ENCODE measurements around the gene COL26A1.

The COL26A1 gene

GRCh38 chr7:101373812-101374614, 11.3 kb downstream of the COL26A1 start:
- peak in 4 of 14 donors; percentile 6 to 21 (median 13) for DNase-seq

GRCh38 chr7:101374990-101375389, 12.3 kb downstream of the COL26A1 start:
- no peak for DNase-seq

GRCh38 chr7:101376601-101377000, 13.9 kb downstream of the COL26A1 start:
- no peak for DNase-seq

- peak in 1 of 14 donors; percentile 12 for DNase-seq
Measured at GRCh38 chr7:101377189-101377736, 14.6 kb downstream of the COL26A1 start.

DNA sequence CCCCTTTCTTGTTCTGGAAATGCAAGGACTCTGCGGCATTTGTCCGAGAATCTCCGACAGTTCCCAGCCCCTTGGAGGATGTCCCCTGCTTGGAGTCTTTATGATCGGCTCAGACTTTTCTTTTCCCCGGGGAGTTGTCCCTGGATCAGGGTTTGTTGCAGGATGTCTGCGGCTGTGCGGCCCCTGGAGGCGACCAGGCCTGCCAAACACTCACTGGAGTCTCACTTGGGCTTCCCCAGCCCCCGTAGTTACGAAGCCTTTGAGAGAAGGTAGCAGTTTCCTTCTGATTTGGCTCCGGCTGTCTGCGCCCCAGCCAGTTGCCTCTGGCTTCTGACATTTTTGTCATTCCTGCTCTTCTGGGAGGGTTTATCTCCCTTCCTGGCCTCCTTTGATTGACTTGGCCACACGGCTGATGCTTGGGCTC, 16.1 kb downstream of the COL26A1 start:
- DNase-seq, result no peak

DNA sequence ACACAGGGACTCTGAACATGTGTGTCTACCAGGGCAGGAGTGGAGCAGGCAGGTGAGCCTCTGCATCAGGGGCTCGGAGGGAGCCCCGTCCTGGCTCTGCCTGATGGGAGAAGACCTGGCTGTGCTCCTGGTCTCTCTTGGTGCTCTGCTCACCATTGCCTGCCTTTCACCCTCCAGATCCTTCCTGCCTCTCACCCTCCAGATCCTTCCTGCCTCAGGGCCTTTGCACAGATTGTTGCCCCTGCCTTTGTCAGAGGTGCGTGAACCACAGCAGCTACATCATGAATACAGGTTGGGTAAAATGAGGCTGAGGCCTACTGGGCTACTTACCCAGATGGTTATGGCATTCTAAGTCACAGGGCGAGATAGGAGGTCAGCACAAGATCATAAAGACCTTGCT, 16.6 kb downstream of the COL26A1 start:
- no peak for DNase-seq

DNA sequence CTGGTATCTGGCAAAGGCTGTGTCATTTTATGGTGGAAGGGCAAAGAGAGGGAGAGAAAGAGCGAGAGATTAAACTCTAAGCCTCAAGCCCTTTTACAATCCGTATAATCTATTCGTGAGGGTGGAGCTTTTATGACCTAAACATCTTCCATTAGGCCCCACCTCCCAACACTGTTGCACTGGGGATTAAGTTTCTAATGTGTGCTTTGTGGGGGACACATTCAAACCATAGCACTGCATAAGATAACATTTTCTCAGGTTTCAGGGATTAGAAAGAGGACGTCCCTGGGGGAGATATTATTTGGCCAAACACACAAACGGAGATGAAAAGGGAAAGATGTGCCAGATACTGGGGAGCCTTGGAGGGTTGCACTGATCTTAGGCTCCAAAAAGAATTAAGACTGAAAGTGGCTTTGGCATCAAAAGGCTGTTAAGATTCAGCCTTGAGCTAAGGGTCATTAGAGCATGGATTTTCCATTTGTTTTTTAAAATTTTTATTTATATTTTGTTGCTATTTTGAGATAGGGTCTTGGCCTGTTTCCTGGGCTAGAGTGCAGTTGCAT, 19.0 kb downstream of the COL26A1 start:
- no peak for DNase-seq

- no peak for DNase-seq
Measured at GRCh38 chr7:101382937-101383336, 20.3 kb downstream of the COL26A1 start.

GRCh38 chr7:101386177-101386557, 23.5 kb downstream of the COL26A1 start:
- DNase-seq, result no peak

DNA sequence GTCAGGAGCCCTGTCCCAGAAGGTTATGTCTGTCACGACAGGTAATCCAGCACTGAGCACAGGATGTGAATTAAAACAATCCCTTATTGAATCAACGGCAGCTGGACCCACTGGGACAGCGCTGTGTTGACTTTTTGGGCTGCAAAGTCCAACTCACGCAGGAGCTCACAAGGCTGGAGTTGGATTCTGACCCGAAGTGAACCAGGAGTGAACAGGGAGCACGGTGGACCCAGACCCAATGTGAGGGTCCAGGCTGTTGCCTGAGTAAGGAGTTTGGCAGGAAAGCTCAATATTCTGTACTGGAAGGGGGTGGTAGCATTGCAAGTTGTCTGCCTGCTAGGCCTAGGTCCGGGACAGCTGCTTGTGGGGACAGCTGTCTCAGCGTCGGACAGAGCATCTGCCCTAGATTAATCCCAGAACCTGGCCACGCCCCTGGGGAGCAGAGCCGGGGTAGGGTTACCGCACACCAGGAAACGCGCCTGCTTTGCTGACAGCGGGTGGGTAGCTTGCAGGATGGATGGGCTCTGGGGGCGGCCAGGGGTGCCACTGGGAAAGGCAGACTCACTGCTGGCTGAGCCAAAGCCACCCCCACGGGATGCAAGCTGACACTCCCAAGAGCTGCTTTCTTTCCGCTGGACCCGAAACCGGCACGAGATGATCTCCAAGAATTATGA, 24.0 kb downstream of the COL26A1 start:
- no peak for DNase-seq

- DNase-seq, result no peak
Measured at GRCh38 chr7:101390901-101391301, 28.2 kb downstream of the COL26A1 start.

DNA sequence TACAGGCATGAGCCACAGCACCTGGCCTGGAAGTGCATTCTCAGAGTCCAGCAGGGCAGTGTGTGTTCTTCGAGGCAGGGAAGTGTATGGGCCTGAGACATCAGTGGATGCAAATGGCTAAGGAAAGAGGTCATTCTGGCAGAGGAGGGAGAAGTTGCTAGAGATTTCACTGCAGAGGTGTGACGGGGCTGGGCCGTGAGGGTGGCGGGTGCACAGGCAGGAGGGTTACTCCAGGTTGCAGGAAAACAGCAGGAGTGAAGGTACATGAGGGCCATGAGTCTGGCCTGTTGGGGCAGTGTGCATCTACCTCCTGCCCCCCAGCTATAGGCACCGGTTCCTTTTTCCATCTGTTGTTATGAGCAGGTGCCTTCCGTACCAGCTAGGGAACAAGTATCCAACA, 29.3 kb downstream of the COL26A1 start:
- no peak for DNase-seq

DNA sequence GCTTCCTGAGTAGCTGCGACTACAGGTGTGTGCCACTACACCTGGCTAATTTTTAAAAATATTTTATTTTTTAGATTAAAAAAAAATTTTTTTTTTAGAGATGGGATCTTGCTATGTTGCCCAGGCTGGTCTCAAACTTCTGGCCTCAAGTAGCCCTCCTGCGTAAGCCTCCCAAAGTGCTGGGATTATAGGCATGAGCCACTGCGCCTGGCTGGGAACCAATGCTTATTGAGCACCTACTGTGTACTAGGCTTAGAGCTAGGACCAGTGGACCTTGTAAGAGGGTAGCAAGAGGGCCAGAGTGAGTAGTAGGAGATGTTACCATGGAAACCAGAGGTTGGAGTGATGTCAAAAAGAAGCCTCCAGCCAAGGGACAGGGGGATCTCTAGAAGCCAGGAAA, 31.2 kb downstream of the COL26A1 start:
- DNase-seq, result no peak

DNA sequence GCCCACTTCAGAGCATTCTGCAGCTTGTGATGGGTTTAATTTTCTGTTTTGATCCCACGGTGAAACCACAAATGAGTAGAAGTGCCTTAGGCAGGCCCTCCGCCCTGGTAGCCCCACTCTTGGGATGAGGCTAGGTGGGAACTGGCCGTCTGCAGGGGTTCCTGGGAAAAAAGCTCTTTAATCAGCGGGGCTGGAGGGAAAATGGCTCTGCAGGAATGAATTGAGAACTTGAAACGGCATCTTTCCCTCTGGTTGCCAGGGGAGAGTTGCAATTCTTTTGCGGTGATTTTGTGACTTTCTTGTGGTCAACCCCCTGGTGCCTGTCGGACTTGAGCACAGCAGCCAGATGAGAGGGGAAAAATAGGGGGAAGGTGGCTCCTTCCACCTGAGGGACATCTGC, 32.7 kb downstream of the COL26A1 start:
- no peak for DNase-seq

DNA sequence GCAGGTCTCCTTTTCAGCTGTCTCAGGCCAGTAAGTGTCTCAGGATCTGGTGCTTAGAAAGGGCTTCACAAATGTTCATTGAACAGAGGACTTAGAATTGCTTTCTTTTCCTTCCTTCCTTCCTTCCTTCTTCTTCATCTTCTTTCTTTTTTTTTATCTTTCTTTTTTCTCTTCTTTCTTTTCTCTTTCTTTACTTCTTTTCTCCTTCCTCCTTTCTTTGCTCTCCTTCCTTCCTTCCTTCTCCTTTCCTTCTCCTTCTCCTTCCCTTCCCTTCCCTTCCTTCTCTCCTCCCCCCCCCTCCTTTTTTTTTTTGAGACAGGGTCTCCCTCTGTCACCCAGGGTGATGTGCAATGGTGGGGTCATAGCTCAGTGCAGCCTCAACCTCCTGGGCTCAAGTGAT, 34.6 kb downstream of the COL26A1 start:
- DNase-seq, result no peak

GRCh38 chr7:101397770-101398324, 35.2 kb downstream of the COL26A1 start:
- DNase-seq, result no peak

DNA sequence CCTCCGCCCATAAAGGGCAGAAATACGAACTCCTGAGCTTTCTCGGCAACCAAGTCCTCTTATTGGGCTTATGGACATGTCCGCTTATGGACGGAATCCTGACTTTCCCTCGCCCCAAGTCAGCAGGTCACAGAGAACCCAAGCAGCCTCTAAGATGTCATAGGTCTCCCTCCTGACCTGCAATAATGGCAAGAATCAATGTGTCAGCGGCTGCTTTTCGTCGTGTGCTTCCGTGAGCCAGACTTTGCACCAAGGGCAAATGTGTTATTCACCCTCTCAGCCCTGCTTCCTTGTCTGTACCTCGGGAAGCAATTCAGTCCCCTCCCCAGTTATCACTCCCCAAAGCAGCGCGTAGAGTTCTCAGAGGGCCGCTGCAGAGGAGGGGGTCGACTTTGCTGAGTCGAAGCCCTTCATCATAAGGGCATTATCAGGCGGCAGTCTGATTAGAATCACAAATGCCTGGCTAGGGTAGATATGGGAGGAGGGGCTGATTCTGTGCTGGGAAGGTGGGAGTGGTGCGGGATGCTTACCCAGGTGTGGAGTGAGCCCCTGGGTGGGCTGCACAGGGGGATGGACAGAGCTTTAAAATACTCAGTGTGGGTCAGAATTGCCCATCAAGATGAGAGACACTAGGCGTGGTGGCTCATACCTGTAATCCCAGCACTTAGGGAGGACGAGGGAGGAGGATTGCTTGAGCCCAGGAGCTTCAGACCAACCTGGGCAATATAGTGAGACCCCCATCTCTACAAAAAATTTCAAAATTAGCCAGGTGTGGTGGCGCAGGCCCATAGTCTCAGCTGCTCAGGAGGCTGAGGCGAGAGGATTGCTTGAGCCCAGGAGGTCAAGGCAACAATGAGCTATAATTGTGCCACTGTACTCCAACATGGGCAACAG, 36.0 kb downstream of the COL26A1 start:
- DNase-seq, result no peak

DNA sequence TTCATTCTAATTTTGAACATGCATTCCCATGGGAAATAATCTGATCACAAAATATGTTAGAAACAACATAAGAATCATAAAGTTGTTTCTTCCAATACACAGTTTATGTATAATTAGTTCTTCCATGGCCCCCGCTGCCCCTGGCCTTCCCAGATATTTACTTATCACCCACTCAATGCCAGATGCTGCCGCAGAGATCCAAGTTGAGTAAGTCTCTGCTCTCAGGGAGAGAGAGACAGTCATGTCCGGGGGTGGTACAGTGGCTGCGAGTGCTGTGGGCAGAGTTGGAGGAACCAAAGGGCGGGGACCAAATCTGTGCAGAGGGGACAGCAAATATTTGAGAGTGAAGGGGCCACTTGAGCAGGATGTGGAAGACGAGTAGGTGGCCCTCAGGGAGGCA, 37.1 kb downstream of the COL26A1 start:
- no peak for DNase-seq

DNA sequence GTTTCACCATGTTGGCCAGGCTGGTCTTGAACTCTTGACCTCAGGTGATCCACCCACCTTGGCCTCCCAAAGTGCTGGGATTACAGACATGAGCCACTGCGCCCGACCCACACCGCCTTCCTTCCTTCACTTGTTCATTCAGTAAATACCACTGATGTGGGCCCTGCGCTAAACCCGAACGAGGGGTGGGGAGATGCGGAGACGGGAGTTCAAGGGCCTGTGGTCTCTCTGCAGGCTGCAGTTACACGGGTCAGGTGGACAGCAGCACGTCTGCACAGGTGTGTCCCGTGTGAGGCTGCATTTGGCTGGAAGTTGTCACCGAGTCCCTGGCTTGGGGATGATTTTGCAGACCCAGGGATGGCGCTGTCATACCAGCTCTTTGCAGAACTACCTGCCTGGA, 38.1 kb downstream of the COL26A1 start:
- no peak for DNase-seq

GRCh38 chr7:101401390-101402080, 38.9 kb downstream of the COL26A1 start:
- no peak for DNase-seq

- no peak for DNase-seq
Measured at GRCh38 chr7:101402081-101402779, 39.6 kb downstream of the COL26A1 start.

All from C1 segment of cervical spinal cord (tissue), 14 donors.